HG02943 (cell line): ENCODE measurements around the gene NMNAT2.
"Not testable (repeated sequence)": the region's sequence is repeated elsewhere in the genome, so short reads cannot be mapped to it uniquely, and the experiment has no call there.

Source experiments
- ATAC-seq: cut with Tn5 transposase; IDR thresholded peaks from one replicate; pipeline ENCODE4 v1.9.1; 2021; ENCODE audit warnings: mild to moderate bottlenecking, low read depth, moderate library complexity; ENCODE audit not compliant: unreplicated experiment

NMNAT2 gene

GRCh38 chr1:183419399-183419798, 1.2 kb upstream of the NMNAT2 start:
- no peak for ATAC-seq

- no peak for ATAC-seq
These were observed 516 bp upstream of the NMNAT2 start for GRCh38 chr1:183418696-183419095.

DNA sequence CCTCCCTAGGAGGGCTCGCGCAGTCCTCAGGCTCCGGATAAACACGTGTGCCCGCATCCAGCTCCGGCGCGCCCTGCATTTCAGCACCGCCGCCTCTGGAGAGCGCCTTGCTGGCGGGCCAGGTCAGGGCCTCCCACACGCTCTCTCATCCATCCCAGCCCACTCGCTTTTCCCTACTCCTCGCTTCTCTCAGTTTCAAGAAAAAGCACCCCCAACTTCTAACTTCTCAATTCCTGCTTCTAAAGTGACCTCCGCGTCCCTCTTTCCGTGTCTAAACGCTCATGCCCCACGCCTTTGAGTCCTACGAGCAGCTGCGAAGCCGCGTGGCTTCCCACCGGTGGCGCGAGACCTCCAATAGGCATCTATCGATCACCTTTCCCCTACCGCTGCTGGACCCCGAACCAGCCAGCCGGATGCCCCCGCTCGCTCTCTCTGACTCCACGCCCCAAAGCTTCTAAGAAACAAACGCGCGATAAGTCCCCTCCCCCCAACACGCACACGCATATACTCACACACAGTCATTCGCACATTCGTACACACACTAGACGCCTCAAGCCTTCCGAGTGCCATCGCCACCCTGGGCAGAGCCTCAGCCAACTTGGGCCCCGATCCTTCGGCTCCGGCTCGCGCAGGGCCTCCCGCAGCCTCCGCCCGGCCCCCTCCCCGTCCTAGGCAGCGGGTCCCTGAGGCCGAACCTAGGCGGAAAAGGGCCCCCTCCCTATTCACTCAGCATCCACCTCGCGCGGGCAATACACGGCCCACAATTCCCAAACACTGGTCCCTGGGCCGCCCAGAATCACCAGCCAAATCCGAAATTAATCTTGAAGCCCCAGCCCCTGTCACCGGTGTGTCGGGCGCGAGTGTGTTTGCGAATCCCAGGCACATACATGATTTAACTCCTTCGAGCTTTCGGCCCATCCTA, 1.1 kb downstream of the NMNAT2 start:
- no peak for ATAC-seq

DNA sequence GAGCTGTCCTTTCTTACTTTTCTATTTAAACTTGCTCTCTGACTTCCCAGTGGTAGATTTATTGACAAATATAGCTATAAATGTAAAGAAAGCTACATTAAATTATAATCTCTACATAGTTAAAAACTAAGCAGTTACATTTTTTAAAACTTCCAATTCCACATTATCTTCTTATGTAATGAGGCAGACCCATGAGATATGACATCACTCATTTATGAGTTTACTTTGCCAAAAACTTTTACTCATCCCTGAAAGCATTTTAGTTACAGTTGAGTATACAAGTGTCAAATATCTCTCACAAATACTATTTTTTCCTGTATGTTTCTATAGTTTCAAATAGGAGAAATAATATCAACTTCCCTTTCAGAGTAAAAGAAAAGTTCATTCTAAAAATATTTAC, 3.8 kb downstream of the NMNAT2 start:
- ATAC-seq = no peak

- no peak for ATAC-seq
These were observed 7.1 kb downstream of the NMNAT2 start for GRCh38 chr1:183411091-183411490.

GRCh38 chr1:183407961-183408360, 10.2 kb downstream of the NMNAT2 start:
- ATAC-seq = no peak

GRCh38 chr1:183407474-183407873, 10.7 kb downstream of the NMNAT2 start:
- ATAC-seq = no peak

- ATAC-seq = no peak
These were observed 13.7 kb downstream of the NMNAT2 start for GRCh38 chr1:183404476-183404875.

DNA sequence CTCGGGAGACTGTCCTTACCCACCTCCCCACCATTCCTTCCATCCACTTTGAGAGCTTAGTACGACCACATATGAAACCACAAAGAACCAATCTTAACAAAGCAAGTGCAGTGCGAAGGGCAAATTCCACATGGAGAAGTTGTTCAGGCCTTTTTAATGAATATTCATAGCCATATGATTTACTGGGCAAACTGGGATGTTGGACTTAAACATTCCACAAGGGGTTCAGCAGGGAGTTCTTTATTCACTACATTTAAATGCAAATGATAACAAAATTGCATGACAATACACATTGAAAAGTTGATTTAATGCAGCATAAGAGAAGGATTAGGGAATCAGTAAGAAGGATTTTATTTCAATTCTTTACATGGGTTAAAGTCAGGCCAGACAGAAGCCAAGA, 14.7 kb downstream of the NMNAT2 start:
- ATAC-seq = no peak

DNA sequence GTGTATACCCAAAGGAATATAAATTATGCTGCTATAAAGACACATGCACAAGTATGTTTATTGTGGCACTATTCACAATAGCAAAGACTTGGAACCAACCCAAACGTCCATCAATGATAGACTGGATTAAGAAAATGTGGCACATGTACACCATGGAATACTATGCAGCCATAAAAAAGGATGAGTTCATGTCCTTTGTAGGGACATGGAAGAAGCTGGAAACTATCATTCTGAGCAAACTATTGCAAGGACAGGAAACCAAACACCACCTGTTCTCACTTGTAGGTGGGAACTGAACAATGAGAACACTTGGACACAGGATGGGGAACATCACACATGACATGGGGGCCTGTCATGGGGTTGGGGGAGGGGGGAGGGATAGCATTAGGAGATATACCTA, 16.6 kb downstream of the NMNAT2 start:
- ATAC-seq = not testable (repeated sequence)

DNA sequence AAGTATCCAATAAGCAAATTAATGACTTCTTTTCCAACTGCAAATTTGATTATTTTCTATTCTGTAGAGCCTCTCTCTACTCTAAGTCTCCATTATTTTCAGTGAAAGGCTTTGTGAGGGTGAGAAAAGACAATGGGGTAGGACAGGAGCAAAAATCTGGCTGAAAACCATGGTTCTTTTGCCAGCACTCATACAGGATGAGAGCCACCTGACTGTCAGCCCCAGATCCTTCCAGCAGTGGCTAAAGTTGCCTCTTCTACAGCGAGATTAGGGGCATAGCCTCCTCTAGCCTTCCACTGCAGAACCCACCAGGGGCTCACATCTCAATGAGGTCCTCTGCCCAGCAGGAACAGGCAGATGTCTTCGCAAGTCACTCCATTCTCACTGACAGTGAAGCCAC, 23.7 kb downstream of the NMNAT2 start:
- no peak for ATAC-seq

- ATAC-seq = no peak
These were observed 26.3 kb downstream of the NMNAT2 start for GRCh38 chr1:183391863-183392262.

- no peak for ATAC-seq
These were observed 27.6 kb downstream of the NMNAT2 start for GRCh38 chr1:183390561-183390960.

GRCh38 chr1:183388735-183389134, 29.4 kb downstream of the NMNAT2 start:
- no peak for ATAC-seq

GRCh38 chr1:183385340-183386144, 32.6 kb downstream of the NMNAT2 start:
- ATAC-seq = no peak

GRCh38 chr1:183379951-183380350, 38.2 kb downstream of the NMNAT2 start:
- ATAC-seq = no peak

DNA sequence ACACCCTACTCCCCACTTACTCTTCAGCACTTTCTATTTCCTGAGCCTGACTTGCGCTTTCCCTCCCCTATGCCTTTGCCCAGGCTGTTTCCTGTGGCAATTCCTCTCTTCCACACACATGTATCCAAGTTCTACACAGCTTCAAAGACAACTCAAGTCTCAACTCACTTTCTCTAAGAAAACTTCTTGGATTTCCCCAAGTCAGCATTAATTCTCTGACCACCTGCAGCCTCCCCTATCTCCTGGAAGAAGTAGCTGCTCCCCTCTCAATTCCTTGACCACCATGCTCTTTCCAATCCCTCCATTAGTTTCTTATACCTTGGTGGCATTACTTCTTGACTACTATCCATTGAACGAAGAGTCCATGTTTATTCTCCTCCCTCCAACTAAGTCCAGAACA, 42.8 kb downstream of the NMNAT2 start:
- ATAC-seq = no peak

DNA sequence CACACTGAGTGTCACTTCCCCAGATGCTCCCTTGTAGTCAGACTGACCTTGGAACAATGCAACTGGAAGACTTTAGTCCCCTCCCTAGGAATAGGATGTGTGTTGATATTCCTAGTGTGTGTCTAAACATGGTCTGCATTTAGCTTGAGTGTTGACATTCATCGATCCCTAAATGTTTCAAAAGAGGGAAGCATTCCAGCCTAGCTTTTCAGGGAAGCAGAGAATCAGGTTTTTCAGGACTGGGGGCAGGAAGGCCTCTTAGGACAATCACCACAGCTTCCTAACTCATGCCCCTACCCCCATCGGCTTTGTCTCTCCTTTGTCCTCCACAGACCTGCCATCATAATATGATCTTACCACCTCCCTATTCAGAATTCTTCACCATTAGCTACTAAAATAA, 43.4 kb downstream of the NMNAT2 start:
- no peak for ATAC-seq

GRCh38 chr1:183372586-183373230, 45.5 kb downstream of the NMNAT2 start:
- ATAC-seq = no peak

DNA sequence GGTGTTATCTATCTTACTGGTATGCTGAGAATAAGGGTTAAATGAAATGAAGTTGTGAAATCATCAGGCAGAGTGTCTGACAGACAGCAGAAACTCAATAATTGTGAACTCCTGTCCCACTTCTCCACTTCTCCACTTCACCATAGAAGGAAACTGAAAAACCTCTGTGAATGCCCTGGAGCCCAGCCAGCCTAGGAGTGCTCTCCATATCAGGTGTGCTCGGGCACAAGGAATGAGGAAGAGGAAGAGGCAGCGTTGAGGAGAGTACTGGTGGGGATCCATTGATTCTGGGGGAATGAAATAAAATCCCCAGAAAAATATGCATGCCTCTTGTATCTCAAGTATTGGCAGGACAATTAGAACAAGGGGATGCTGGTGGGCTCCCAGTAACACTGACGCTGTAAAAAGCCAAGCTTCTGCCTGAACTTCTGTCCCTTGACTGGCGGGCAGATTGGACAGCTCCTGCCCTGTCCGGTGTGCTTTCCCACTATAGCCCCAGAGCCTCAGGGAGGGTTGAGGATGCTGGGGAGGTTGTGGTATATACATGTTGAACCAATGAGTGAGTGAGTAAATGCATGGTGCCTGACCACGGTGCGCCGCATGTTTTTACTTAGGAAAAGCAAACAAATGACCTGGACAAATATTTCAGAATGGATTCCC, 47.7 kb downstream of the NMNAT2 start:
- ATAC-seq = no peak
